Activated T-cell treated with anti-CD3 and anti-CD28 coated beads, Interleukin-2, amount 50 U/mL, for 48 hours (primary cell): ENCODE measurements around the gene SEPTIN10.
A peak's percentile ranks its signal among the peaks of the same experiment; 100 is the strongest.
"Not testable (repeated sequence)": the region's sequence is repeated elsewhere in the genome, so short reads cannot be mapped to it uniquely, and the experiment has no call there.

Source experiments
- DNase-seq, 2 experiments: peaks; one replicate each; pipeline ENCODE4 v3.0.0-alpha.2; 2020

Gene SEPTIN10

GRCh38 chr2:109633284-109633961, 19.7 kb upstream of the SEPTIN10 start:
- DNase-seq, result no peak

GRCh38 chr2:109632158-109632789, 18.5 kb upstream of the SEPTIN10 start:
- no peak for DNase-seq

DNA sequence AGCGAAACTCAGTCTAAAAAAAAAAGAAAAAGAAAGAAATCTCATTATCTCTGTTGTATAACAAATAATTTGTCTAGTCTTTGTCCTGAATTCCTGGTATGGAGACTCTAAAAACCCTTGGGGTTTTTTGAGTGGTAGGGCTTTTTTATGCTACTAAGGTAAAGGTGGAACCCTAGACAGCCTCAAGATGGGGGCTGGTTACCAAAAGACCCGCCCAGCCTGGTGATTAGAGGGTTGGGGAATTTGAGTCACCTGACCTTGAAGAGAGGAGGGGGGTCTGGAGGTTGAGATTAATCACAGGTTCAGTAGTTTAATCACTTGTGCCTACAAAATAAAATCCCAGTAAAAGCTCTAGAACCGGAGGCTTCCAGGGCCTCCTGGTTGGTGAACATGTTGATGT, 18.0 kb upstream of the SEPTIN10 start:
- no peak for DNase-seq

- no peak for DNase-seq
Measured at GRCh38 chr2:109630441-109631430, 17.0 kb upstream of the SEPTIN10 start.

DNA sequence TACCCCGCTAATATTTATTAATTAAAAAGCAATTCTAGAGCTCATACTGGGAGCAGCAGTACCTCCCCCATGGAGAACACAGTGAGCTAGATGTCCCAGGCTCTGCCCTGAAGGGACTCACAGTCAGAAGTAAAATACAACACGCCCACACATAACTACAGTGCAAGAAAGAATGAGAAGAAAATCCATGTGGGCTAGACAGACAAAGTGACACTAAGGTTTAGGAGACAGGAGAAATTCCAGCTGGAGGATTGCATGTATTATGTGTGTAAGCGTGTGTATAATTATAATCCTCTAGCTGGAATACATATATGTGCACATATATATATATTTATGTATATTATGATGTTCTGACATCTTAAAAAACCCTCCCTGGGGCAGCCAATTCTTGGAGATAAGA, 16.1 kb upstream of the SEPTIN10 start:
- no peak for DNase-seq

- DNase-seq, result not testable (repeated sequence)
Measured at GRCh38 chr2:109628321-109628720, 14.6 kb upstream of the SEPTIN10 start.

DNA sequence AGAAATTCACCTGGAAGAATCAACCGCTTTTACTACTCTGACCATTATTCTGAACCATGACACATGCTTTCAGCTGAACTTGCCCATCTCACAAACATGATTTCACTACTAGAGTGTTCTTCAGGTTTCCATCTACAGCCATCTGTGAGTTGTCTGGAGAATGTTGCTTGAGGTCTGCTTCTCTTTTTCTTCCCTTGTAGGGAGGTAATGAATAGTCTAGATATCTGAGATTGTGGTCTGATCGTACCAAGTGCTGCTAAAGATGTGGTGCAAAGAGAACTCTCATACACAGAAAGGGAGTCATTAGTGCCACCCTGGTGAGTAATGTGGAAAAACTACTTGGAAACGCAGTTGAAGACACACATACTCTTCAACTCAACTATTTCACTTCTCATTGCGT, 10.6 kb upstream of the SEPTIN10 start:
- no peak for DNase-seq

- DNase-seq, result no peak
Measured at GRCh38 chr2:109623923-109624322, 10.2 kb upstream of the SEPTIN10 start.

DNA sequence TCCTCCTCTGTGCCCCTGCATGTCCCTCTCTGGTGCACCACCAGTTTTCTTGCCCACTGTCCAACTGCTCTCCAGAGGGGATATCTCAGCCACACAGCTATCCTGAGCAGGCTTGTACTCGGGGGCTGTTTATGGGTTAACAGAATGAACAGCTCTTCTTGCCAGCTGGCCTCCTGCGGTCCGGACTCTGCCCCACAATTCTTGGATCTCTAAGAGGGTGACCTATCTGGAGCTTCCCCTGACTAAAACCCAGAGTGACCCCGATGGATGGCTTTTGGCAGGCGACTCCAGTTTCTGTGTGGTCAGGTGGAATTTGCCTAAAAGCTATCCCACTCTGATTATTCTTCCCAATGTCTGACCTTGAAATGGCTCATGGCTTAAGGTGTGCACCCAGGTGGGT, 9.5 kb upstream of the SEPTIN10 start:
- no peak for DNase-seq

DNA sequence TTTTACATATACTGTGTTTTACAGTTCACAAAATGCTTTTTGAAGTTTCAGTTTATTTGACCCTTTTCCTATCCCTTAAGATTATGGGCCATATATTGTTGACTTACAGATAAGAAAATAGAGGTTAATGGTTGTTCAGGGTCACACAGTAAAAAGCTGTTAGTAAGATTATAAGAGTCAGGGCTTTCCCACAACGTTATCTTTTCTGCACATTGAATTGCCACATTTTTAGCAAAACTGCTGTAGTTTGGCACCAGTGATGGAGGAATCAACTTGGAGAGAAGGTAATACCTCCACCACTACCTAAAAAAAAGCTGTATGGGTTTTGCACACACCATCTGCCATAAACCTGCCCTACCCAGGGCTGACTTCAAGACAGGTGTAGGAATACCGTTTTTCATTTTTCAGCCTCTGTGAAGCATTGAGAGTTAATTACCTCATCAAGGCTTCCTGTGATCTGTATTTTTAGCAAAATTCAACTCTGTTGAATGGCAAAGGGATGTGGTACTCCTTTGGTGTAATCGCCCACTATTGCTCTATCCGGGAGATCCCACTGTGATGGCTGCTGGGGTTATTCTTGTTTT, 5.4 kb upstream of the SEPTIN10 start:
- no peak for DNase-seq

GRCh38 chr2:109616184-109616583, 2.4 kb upstream of the SEPTIN10 start:
- no peak for DNase-seq

DNA sequence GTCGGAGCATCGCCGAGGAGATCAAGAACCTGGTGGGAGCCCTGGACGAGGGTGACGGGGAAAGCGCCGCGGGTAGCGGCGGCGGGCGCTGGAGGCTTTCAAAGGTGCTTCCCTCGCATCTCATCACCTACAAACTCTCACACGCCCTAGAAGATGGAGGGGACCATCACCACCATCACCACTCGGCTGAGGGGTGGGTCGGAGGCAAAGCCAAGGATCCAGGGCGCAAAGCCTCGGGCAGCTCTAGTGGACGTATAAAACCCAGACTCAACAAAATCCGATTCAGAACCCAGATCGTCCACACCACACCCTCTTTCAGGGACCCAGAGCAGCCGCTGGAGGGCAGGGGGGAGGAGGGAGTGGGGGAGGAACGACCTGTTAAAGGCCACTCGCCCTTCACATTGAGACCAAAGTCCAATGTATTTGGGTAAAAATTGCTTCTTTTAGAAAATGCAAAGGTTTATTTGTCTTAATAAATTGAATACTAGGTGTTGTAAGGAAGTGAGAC, 1.9 kb upstream of the SEPTIN10 start:
- DNase-seq, result no peak

- DNase-seq, result peak; percentile 20 to 24
Measured at GRCh38 chr2:109614715-109615636, 1.2 kb upstream of the SEPTIN10 start.

DNA sequence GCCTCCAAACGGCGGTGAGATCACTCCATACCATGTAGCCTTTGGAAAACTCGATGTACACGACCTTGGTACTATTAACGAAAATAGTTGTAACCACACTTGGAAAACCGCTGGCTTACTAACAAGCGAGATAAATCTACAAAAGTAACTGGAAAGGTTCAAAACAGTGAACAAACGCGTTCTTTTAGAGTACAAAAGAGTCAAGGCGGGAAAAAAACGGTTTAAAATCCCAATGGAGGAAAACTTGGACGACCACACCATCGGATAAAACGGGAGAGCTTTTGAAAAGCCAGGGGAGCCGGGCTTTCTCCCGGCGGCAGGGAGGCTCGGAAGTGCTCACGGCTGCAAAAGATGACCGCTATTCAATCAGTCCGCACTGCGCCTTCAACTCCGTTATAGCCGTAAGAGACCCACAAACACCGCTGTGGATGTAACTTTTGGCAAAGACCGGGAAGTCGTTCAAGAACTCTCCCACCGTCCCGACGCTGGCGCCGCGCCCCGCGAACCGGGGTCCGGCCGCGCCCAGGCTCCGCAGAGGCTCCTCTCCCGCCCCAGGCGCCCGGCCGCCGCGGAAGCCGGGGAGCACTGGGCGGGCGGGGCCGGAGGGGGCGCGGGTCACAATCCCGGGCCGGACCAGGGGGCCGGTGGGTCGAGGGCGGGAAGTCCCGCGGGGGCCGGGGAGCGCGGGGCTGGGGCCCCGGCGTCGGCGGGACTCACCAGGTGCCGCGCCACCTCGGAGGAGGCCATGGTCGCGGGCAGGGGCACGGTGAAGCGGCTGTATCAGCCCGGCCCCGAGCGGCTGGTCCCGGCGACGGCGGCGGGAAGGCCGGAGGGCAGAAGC, 465 bp downstream of the SEPTIN10 start:
- DNase-seq, result peak; percentile 28 to 37

DNA sequence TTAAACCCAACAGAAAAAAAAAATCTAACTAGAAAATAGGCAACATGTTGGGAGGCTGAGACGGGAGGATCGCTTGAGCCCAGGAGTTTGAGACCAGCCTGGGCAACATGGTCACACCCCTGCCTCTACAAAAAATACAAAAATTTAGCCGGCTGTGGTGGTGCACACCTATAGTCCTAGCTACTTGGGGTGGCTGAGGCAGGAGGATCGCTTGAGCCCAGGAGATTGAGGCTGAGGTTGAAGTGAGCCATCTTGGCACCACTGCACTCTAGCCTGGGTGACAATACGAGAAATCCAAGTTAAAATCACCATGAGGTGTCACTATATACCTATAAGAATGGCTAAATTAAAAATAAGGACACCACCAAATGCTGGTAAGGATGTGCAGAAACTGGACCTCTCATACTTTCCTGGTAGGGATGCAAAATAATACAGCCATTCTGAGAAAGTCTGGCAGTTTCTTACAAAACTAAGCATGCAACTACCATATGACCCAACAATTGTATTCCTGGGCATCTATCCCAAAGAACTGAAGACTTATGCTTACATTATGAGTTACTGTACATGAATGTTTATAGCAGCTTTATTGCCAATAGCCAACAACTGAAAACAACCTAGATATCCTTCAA, 2.2 kb downstream of the SEPTIN10 start:
- DNase-seq, result no peak

DNA sequence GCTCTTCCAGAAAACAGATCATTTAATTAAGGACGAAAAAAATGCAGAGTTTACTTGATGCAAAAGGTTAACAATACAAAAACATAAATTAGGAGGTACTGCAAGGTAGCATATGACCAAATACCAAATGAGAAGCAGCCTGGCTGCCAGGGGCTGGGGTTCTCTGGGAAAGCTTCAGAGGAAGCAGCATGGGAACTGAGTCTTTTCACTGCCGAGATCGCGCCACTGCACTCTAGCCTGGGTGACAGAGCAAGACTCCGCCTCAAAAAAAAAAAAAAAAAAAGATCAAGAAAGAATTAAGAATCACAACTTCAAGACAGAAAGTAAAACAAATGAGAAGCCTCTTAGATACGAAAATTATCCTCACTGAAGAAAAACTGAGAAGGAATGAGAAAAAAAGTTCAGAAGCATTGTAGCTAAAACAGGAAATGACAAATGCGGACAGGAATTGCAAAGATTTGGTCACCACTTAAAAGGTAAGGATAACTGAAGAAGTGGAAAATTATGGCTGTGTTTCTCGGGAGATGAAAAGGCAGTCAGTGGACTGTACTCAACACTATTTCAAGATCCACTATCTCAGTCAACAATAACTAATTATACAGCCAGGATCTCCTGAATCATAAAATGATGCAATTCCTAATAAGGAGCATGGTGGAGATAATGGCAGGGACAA, 4.3 kb downstream of the SEPTIN10 start:
- no peak for DNase-seq

DNA sequence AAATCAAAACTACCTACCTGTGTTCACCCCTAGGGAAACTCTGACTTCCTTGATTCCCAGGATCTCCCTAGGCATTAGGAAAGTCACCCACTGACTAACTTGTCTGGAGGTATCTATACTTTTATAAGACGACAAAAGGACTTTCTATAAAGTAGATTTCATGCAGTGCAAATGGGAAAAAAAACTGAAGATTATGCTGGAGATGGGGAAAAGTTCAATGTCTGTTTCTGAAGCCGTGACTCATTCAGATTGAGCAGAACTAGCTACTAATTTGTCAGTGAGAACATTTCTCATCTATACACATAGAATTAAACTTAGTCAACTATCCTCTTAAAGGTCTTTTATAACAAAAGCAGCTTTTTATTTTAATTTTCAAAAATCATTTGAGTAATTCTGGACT, 6.0 kb downstream of the SEPTIN10 start:
- no peak for DNase-seq

- DNase-seq, result no peak
Measured at GRCh38 chr2:109604597-109604996, 9.2 kb downstream of the SEPTIN10 start.

- DNase-seq, result no peak
Measured at GRCh38 chr2:109602617-109603188, 11.1 kb downstream of the SEPTIN10 start.
